Activated T-cell treated with anti-CD3 and anti-CD28 coated beads for 48 hours (primary cell): ENCODE results near the gene LINC00305.

Experiments
- DNase-seq: peaks from one replicate; pipeline ENCODE4 v3.0.0-alpha.2; 2020; ENCODE audit warnings: low read depth

LINC00305 gene

DNA sequence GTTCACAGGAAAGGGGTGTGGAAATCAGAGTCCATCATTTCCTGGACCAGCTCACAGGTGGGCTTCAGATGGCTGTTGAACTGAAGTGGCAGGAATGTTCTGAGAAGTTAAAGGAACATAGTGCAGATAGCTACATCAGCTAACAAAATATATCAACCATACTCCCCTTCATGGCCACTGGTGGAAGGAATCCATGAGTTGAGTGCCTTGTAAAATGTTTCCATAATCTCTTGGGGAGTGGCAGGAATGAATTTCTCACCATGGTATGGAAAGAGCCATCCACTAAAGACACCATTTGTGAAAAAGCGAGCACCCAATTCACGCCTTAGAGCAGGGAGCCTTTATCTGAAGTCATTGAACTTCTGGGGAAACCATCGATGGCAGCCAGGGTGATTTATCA is at the start of gene LINC00305:
TSS of gene LINC00305 (minus strand) at position 101 of the 400 bp plus-strand sequence.
- no peak for DNase-seq

DNA sequence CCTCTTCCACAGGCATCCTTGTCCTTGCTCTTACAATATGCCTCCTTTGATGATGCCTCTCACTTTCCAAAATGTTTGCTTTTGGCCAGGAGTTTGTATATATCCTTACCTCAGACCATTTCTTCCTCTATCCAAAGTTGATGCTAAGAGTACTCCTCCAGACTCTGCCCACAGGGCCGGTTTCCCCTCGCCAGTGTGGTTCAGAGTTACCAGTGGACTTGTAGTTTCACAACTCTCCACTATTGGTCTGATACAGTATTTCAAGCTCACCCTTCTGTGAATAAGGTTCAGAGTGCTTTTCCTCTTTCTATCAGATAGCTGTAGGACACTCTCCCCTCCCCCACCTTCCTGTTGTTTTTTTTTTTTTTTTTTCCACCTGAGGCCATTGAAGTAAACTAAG is 42.2 kb upstream of the LINC00305 start:
- DNase-seq = no peak

DNA sequence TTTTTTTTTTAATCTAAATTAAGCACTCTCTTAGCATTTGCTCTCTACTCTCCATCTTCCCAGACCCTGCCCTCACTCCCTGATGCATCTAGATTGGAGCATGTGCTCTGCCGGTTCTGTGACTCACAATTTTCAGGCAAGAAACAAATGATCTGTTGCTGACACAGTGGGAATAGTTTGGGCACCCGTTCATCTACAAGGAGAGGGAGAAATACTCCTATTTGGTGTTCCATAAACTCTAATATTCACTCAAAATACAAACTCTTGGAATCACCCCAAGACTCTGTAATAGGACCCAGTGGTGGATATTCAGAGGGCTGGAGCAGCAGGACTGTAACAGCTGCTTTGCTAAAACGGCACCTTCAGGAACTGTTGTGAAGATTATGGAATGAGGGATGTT is 37.1 kb upstream of the LINC00305 start:
- DNase-seq = no peak

DNA sequence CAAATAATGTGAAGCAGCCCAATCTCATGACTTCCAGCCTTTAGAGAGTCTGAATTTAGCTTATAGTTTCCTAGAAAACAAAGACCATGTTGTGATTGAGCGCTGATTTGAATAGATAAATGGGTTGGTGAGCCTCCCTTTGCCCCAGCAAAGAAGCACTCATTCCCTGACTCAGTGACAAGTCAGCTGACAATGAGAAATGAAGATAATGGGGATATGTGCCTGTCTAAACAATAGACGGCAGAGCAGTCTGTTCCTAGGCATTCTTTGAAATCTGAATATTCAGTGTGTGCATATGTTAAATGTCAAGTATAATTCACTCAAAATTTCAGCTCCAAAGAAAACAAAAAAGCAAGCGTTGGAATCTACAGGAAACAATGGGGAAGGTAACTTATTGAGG is 34.8 kb upstream of the LINC00305 start:
- no peak for DNase-seq

DNA sequence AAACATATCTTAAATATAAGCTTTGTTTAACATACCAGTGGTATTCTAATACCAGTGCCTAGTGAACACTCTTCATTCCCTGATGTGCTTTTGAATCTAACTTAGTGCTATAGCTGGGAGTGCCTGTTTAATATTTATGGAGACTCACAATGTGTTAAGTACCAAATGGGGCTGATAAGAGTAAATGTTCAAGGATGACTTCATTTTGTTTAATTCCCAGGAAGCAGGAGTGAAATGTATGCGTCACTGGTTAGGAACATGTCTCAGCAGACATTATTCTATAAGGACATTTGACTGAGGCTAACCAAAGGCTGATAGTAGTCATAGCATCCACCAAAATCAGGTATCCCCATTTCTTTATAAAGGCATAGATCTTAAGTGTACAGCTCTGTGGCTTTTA is 31.7 kb upstream of the LINC00305 start:
- DNase-seq = no peak

DNA sequence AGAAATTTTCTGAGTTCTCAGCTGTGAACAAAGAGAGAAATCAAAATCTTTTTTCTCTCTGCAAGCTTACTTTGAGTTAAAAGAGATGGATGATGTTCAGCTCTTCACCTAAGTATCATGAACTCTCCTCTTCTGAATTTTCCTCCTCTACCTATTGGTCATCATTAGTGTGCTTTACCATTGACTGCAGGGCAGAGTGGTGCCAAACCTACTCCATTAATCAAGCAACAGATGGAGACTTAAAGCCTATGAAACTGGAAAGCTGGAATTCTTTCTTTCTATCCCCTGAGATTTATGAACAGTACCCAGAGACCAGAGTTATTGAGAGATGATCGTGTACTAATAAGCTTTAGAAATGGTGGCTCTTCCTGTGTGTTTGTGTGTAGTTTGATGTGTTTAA is 31.3 kb upstream of the LINC00305 start:
- DNase-seq = no peak

DNA sequence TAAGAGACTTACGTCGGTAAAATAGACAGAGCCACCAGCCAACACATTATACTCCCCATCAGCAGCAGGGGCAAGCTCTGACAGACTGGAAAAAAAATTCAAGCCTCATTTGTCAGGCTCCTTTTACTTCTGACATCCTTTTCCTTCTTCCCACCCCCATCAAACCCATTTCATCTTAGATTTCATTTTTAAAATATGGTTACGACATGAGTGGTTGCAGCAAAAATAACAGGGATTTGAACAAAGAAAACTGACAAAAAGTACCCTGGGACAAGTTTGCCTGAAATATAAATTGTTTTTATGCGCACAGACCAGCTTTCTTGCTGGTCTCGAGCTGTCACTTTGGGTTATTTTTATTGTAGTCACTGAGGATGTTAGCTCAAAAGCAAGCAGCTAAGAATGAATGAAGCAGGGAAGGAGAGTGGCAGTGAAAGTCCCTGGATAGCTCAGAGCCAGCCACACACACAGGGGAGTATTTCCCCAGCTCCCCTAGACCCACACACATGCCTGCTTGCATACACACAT is 30.7 kb upstream of the LINC00305 start:
- DNase-seq = no peak

DNA sequence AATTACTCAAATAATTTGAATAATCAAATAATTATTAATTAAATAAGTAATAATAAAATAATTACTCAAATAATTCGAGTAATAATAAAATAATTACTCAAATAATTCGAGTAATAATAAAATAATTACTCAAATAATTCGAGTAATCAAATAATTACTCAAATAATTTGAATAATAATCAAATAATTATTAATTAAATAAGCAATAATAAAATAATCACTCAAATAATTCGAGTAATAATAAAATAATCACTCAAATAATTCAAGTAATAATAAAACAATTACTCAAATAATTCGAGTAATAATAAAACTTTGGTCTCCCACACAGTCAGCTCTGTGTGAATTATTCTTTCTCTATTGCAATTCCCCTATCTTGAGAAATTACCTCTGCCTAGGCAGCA is 30.0 kb upstream of the LINC00305 start:
- DNase-seq = no peak

DNA sequence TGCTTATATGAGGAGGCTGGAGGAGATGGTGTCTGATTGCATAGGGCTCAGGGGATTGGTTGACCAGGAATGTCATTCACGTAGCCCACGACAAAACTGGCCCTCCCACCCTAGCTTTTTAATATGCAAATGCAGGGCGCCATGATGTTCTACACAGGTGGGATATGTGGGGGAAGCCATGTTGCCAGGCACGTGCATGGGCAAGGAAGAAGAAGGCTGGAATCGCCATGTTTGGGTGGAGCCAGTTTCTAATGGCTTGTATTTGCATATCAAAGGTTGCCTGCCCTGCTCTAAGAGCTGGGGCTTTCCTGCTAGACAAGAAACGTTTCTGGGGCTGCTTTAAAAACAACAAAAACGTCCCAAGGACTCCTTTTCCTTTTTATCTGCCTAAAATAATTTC is 26.5 kb upstream of the LINC00305 start:
- no peak for DNase-seq

DNA sequence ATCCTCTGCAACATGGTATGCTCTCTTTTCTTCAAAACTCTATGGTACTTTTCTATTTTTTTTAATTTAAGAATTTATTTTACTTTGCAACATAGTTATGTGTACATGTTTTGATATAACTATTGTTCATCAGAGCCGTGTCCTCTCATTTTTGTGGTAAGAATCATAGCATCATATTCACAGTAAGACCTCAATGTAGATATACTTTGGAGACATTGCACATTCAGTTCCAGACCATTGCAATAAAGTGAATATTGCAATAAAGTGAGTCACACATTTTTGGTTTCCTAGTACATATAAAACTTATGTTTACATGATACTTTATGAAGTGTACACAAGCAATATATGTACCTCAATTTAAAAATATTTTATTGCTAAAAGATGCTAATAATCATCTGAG is 22.7 kb upstream of the LINC00305 start:
- DNase-seq = no peak

DNA sequence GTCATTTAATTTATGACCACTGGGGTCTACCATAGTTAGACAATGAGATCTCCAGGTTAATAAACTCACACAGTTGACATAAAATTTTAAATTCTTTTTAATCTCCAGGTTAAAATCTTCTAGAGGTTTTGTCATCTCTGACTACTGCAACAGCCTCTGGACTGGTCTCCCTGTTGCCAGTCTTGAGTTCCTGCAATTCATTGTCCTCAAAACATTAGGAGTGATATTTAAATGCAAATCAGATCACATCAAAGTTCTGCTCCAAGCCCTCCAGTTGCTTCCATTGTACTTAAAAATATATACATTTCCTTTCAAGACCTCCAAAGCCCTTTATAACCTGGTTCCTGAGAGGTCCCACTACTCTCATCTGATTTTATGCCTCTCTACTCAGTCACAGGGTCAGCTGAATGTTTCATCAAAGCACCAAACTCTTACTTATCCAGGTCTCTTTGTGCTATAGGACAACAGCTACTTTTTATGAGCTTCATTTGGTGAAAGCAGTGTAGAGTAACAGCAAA is 18.6 kb upstream of the LINC00305 start:
- DNase-seq = no peak

DNA sequence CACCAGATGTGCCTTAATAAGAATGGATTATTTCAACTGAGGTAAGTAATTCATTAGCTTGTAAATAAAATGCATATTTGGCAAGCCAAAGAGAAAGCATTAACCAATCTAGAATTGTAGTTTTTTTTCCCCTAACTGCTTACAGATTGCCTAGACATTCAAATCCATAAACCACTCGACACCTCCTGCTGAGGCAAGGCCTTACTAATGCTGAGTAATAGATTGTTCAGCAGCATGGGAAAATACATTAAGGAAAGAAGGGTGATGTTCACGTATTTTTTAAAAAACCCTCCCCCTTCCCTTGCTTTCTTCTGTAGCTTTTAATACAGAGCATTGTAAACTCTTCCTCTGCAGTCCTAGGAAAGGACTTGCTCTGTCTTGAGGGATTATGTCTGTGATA is 17.0 kb upstream of the LINC00305 start:
- DNase-seq = no peak

DNA sequence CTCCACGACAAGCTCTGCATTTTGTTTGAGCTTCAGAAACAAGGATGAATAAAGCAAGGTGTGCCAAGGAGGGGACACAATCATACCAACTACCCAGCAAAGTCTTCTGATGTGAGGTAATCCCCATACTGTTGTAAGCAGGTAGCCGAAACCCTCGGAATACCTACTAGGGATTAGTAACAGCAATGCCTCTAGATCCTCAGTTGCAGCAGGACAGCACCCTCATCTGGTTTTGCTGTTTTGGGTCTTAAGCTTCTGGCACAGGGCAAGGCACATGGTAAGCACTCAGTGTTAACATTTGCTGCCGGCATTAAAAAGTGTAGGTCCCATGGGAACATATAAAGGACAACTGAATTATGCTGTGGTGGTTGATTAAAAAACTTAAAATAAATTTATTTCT is 16.0 kb upstream of the LINC00305 start:
- DNase-seq = no peak

DNA sequence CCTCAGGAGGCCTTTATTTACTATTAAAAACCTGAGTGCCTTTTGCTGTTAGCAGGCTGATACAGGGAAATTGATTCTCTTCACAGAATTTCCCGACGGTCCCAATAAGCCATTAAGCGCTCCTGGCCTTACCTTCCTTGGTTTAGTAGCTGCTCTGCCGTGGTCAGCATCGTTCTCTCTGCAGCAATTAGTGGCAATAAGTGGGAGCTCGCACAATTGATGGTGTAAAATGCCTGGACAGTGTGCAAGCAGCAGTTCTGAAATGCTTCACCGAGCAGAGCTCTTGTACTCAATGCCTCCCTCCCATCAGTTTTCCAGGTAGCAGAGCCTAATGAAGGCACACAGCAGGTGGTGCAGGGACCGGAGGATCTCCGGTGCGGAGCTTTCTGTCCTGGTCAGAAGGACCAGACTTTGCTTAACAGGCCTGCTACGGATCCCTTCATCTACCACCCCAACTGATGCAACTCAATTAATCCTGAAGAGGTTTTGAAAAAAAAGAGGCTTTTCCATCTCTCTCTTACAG is 1.1 kb upstream of the LINC00305 start:
- DNase-seq = no peak

DNA sequence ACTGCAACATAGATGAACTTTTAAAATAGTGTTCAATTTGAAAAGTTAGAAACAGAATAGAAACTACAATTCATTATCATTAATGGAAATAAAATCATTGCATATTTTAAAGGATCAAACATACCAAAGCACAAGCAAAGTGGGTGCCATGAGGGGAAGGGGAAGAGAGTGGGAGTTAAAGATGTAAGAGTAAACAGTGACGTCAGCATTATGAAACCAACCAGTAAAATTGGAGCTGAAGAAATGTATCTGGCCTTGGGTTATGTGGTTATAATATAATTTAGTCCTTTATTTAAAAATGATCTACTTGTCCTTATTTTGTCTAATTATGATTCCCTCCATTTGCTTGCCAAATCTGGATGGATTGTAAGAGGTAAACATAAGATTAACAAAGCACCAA is 6.0 kb downstream of the LINC00305 start:
- DNase-seq = no peak

DNA sequence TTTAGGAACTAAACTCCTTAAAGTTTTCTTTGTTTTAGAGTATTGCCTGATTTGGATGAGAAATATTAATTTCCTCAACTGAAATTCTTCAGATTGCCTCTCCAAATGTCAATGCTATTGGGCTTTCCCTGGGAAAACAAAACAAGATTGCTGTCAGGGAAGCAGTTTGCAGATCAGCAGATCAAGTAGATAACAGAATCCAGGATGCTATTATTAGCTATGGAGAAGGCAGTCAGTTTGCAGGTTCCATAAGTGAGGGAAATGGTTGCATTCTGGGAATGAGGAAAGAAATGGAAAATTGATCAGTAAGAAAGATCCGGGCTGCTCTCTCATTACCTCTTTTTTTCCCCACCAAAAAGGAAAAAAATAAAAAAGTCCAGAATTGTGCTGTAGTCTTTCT is 11.0 kb downstream of the LINC00305 start:
- no peak for DNase-seq

DNA sequence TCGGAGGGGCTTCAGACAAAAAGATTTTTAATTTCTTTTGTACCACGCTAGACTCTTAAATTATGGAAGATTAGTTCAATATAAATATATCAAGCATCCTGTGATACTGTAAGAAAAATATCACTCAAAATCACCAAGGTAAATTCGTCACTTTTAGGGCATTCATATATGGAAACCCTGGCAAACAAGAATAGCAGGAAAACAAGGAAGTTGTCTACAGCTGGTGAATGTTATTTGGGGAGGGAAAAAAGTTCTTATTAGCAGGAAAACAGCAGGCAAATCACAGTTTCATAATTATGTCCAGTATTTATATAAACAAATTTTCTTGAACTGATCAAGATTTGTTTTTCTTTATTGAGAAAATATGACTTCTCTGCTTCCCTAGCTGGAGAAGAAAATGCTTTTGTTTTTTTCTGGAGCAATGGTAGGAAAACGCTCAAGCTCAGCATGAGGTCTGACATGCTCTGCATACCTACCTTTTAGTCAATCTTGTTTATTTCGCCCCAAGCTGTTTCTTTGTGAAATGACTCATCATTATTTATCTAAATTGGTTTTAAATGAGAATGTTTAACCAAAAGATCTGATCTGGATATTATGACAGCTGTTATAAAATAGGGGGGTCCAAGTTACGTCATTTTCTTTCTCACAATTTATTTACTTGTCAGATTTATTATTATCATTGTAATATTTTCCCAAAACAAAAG is 14.7 kb downstream of the LINC00305 start:
- DNase-seq = no peak

DNA sequence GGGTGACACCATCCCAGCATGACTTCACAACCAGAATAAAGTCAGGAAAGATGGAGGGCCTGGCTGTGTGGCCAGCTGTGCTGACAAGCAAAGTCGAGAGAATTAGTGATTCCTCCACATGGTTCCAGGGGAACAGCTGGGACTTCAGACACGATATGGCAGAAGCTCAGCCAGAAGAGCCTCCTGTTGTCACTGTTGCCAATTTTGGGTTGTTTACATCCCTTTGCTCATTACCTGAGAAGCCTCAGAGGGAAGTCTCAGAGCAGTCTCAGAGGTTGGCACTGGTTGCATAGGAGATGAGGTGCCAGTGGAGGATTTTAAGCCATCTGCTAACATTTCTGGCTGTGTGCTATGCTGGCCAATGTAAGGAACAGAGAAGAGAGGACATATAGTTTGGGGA is 16.0 kb downstream of the LINC00305 start:
- no peak for DNase-seq

DNA sequence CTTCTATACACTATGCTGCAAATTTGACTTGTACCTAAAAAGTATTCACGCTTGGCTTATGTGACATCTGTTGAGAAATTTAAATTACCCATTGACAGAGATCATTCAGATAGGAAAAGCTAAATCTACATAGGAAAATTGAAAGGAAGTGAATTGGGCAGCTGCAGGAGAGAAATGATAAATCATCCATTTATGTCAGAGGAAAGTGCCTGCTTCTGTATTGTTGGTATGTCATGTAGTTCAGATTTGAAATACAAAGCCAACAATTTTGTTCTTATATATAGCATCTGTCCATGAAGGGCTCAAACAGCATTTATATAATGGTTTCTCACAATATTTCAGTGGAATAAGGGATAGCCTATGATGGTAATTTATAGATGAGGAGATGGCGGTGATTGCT is 17.6 kb downstream of the LINC00305 start:
- no peak for DNase-seq

DNA sequence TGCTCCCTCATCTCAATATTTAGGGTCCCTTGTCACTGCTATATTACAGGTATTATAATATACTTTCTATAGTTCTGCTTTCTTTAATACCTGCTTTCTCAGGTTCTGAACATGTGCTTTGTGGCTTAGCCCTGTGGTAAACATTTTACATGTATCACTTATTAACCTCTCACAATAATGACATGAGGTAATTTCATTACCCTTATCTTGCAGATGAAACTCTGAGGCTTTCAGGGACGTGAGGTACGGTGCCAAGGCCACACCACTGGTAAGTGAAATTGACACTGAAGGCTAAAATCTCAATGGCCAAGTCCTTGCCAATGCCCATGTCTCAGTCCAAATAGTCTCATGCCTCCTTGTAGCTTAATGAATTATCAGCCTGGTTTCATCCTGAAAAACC is 21.7 kb downstream of the LINC00305 start:
- DNase-seq = no peak

DNA sequence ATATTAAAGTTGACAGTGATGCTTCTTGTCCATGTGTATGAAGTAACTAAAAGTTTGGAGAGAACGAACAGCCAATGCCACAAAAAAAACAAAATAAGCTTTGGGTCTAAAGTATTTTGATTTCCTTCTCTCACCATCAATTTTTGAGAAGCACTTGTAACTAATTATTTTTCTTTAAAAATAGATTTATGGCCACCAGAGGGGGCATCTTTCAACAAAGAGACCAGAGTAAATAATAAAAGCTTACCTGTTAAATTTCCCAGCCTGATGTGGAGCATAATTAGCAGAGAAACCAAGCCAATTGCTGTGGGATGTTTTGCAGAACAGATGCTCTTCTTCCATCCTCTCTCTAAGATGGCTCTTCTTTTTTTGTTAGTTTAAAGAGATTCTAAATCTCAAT is 29.0 kb downstream of the LINC00305 start:
- DNase-seq = no peak

DNA sequence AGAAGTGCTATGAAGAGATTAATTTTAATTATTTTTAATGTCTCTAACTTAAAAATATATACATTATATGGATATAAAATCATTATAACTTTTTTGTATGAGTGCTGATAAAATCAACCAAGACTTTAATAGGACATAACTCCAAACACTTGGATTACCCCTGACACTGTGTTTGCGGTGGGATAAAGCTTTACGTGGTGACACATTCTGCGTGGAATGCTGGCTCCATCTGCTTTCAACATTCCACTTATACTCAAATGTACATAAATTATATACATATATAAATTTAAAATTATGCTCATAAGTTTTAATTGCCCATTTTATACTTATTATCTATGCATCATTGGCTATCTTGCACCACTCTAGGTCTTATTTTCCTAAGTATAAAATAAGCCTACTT is 30.5 kb downstream of the LINC00305 start:
- no peak for DNase-seq

DNA sequence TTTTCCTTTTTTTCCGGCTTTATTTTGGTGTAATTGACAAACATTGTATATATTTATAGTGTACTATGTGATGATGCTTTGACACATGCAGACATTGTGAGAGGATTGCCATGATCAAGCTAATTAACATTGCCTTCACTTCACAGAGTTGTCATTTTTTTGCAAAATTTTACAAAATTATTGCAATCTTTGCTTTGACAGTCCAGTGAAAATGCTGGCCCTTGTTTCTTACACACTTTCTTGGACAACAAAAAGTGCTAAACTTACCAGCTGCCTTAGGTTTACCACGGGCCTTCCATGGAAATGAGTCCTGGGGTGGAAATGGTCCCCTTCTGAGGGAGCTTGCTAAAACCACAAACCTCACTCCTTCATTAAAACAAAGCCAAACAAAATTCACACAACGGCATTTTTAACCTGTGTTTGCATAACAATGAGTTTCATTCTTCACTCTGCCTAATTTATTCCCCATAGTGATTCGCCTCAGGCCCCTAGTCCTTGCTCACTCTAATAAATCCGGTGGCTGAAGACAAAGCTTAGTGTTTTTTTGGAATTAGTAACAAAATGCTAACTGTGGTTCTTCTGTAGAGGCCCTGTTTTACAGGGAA is 32.2 kb downstream of the LINC00305 start:
- DNase-seq = no peak

DNA sequence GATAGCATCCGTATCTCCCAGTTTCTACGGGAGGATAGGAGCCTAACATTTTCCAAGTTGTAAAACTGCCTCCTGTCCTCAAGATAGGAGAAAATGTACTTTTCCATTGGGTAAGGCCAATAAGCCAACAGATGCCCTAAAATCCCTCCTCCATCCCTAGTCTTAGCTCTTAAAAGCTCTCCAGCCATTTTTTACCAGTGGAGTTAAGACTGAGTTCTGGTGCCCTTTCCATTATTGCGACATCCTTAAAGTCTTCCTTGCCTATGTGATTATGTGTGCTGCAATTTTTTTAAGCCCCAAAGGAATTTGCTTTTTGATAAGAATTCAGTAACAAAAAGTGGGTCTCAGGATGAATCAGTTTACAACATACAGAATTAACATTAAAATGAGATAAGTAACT is 33.0 kb downstream of the LINC00305 start:
- DNase-seq = no peak
